Medulla oblongata (tissue), 1 donor: ENCODE results near the gene GJD2.

Experiments
- DNase-seq: peaks from one replicate; pipeline ENCODE4 v3.0.0-alpha.2; 2015; ENCODE audit errors: extremely low spot score

Gene GJD2

DNA sequence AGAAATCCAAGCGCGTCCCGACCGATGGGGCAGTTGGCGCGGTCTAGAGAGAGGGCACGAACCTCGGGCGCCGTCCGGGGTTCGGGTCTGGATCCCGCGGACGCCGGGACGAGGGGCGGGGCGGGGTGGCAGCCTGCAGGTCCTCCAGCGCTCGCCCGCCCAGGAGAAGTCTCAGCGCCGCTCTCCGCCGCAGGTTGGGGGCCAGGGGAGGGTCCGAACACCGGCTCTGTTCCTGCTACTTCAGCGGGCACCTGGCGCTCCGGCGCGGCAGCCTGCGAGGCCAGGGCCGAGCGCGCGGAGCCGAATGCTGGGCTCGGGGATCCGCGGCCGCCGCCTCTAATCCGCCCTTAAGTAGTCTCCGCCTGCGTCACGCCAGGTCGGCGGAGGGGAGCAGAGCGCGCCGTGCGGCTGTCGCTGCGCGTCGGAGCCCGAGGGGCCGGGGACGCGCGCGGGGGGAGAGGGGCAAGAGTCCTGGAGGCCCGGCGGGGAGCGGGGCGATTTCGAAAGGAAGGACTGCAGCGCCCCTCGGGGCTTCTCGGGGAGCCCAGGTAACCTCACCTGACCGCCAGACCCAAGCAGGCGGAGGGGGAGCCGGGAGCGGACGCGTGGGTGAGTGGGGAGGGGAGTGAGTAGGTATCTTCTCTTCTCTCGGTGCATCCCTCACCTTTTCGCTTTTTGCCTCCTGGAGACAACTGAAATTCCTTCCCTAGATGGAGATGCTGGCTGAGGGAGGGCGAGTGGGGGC, at the start of gene GJD2:
Gene GJD2 (minus strand): TSS at position 325 of the 745 bp plus-strand sequence. CDS start 510 bp downstream, outside the sequence.
- no peak for DNase-seq

DNA sequence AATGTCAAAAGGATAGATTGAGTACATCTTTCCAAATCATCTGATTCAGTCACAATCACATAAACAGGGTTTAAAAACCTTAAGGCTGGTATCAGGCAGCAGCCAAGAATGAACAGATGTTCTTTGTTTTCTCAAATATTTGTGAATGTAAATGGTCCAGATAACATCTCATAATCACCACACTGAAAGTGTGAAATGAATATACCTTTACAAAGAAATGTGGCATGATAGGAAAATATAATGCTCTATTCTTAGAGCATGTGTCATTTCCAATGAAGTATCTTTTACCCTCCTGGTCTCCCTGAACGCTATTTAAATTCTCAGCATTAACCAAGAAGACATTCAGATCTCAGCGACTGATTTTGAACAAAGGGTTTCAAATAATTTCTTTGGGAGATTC, 49.3 kb upstream of the GJD2 start:
- DNase-seq, result no peak

DNA sequence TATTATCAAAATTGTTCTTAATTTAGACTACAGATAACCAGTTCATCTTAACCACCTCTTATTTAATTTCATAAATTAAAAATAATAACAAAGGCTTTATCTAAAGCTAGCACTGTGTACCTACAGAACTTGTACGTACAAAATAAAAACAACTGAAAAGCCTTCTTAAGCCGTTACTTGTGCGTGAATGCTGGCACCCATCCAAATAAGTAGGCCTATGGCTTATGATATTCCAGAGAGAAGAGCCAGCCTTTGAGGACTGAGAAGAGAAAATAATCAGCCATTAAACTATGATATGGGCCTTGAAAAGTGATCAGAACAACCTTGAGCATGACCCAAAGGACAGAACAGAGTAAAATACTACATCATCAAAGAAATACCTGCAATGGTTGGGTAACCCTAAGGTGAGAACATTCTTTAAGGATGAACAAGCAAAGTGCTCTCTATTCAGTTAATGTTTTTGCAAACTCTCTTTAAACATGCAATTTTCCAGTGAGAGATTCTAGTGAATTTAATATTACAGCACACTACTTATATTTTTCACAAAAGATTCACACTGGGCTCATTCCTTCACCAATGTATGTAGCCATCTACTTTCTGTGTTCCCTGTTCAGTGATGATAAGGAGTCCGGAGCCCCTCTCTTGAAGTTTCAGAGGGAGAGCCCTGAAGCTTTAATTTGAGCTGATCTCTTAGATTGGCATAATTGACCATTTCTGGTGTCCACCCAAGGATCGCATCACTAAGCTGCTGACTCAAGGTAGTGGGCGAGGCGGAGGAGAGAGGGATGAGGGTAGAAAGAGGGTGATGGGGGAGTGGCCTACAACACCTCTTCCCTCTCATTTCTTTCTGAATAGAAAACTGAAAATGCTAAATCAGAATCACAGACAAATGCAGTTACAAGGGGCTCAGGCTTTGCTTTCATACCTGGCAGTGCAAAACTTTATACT, 48.3 kb upstream of the GJD2 start:
- no peak for DNase-seq

DNA sequence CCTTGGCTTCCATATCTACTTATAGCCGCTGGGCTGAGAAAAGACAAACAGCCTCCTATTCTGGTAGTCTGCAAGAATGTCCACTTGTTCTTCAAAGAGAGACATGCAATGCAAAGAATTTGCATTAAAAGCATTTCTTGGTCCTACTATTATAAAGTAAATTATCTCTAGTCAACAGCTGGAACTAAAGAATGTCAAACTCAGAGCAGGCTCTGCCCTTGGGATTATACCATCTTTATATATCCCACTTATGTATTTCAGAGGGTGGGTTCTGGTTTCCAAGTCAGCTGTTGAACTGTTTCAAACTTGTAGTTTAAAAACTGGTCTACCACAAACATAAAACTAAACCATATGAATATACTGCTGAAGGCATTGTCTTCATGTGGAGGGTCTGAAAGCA, 47.6 kb upstream of the GJD2 start:
- no peak for DNase-seq

DNA sequence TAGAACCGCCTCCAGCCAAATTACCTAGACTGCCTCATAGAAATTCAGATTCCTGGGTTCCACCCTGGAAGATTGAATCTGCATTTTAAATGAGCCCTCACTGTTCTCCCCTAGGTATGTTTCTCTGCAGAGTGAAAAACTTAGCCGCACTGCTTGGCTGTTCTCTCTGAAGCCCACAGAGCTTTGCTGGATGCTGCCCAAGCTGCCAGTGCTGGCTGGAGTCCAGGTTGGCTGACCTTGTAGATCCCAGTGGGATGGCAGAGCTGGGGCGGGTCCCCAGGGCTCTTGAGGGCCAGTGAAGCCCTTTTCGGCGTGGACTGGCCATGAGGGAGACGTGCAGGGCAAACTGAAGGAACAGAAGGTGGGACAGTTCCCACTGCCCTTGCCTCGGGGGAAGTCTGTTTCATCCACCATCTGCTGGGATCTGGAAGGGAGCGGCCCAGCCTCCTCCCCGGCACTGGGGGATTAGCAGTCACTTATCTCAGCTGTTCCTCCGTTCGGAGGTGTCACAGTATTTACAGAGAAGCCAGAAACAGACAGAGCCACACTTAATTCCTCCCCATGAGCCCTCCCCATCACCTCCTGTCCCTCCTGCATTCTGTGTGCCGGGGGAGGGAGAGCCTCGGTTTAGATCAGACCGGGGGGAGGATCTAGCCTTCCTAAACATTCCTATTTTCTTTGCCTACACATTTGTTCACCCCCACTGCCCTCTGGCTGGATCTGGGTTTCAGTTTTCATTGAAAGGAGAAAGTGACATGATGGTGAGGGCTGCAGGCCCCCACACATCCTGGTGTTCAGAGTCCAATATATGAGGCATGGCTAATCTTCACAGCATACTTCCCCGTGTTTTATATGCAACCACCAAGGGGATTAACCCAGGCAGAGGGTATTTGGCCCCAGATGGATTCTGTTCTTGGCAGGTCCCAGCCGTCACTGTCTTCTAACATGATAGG, 44.6 kb upstream of the GJD2 start:
- no peak for DNase-seq

DNA sequence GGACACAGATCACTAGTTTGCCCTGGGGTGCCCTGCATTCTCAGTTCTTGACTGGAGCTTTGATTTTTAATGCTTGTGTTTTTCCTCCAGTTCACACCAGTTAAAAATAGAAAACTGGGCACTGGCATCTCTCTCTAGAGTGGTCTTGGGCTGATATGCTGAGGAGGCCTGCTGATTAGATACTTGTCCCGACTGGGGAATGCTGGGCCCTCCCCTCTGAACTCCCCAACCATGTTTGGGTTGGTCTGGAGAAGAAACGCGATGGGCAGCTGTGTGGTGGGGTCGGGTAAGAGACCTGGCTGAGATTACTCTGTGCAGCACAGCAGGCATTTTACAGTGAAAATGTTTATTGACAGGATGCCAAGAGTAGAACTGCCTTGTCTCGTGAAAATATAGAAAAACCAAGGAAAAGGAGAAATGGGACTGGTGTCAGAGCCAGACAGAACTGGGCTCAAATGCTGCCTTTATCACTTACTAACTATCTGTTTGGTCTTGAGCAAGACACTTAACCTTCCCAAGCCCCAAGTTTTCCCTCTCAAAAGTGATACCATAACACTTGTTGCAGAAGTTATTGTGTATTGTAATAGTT, 42.1 kb upstream of the GJD2 start:
- no peak for DNase-seq

DNA sequence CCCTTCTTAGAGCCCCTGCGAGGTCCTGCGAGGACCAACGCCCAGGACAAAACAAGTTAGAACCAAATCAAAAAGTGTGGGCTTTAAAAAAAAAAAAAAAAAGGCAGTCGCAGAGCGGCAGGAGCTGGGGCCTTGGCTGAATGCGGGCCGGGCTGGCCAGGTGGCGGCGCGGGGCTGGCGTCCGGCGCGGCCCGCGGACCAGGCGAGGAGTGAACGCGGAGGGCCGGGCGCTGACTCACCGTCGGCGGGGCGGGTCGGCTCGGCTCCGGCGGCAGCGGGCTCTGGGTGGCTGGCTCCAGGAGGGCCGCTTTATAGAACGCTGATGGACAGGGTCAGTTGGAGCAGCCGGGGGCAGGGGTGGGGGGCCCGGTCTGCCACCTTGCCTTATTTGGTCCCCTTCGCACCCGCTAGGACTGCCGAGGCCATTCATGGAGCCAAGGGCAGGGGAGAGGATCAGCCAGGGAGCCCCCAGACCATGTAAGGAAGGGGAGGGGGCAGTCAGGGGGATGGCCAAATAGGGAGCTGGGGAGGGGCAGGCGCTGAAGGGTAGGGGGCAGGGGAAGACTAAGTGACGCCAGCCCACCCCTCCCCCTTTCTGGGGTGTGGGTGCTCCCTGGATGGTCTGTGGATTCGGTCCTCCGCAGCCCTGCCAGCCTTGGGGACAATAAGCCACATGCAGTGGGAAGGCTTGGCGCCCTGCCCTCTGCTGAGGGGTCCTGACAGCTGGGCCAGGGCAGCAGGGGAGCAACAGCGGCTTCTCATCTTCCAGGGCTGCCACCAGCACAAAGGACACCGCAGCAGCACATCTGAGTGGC, 40.7 kb upstream of the GJD2 start, which contains the start of gene ACTC1:
Gene ACTC1 (minus strand): TSS at position 283 of the 815 bp plus-strand sequence. CDS start 741 bp downstream, outside the sequence.
- no peak for DNase-seq

DNA sequence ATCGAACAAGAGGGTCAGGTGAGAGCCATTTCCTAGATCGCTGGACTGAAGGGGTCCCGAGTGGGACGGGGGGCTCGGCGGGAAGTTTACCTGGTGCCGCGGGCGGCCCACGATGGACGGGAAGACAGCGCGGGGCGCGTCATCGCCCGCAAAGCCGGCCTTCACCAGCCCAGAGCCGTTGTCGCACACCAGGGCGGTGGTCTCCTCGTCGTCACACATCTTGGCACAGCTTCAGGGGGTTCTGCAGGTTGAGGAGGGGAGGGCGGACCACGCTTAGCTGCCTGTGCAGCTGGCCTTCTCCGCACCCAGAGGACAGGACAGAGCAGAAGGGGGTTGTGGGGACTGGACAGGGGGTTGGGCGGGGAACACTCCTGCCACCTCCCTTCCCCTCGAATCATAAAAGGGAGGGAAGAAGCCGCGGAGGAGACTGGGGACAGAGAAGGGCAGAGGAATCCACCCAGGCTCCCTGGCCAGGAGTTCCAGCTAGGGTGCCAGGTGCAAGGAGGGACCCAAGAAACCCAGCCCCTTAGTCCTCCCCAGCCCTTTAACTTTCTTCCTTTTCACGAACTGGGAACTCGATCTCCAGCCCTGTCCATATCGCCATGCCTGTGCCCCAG, 39.9 kb upstream of the GJD2 start:
- no peak for DNase-seq

DNA sequence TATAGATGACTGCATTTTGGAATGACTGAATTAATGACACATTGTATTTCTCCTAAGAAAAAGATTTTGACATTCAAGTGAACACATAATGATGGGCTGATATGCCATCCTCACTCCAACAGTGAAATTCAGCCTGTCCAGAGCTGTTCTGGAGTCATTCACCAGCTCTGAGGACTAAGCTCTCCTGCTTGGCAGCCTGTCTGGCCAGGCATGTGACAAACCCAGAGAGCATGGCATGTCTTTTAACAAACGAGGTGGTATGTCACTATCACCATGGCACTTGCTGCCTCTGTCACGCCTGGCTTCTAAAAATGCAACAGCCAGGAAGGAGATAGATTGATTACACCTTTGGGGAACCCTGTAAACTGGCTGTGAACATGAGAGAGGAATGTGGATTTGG, 39.1 kb upstream of the GJD2 start:
- DNase-seq, result no peak

DNA sequence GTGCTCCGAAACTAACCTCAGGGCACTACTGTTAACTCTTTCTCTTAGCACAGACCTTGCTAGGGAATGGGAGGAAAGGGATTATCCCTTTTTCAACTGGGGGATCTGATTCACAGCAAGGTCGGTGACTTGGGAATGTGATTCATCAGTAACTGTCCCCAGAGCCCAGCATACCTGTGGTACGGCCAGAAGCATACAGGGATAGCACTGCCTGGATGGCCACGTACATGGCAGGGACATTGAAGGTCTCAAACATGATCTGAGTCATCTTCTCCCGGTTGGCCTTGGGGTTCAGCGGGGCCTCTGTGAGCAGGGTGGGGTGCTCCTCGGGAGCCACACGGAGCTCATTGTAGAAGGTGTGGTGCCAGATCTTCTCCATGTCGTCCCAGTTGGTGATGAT, 38.3 kb upstream of the GJD2 start:
- no peak for DNase-seq

DNA sequence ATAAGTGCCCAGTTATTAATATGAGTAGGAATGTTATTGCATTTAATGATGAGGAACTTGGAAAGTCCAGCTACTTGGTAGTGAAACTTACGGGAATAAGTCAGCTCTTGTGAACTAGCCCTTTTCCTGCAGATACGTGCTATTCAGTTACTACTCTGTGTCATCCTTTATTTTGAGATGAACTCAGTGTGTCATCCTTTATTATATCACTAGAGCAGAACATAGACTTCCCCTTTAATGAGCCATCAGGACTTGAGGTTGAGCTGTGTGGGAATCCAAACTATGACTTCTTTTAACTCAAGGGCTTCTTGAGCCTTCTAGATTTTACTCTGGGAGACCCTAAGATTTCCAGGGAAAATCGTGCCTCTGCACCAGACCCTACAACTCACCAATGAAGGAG, 36.9 kb upstream of the GJD2 start:
- no peak for DNase-seq

DNA sequence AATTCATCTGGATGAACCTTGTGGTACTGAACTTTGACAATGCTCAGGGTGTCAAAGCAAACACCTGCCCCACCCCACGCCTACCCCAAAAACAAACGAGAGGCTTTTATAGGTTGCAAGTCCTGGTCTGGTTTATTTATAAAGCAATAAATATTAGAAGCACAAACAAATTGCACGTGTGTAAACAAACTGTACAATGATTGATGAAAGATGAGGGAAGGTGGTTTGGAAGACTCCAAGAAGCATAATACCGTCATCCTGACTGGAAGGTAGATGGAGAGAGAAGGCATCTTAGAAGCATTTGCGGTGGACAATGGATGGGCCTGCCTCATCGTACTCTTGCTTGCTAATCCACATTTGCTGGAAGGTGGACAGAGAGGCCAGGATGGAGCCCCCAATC, 35.3 kb upstream of the GJD2 start:
- no peak for DNase-seq

DNA sequence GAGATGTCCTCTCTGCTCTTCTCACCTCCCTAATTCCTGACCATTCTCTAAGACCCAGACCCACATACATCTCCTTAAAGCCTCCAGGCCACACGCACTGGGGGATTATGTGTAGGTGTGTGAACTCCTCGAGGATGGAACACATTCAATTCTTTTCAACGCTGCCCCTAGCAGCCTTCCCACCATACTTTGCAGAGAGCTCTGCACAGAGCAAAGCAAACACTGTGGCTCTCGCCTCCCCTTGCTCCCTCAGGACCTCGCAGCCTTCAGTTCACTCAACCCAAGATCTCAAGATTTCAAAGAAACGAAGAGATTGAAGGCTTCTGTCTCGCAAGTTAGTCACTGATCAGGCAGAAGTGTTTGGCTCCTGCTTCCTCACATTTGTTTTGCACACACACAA, 34.5 kb upstream of the GJD2 start:
- no peak for DNase-seq

DNA sequence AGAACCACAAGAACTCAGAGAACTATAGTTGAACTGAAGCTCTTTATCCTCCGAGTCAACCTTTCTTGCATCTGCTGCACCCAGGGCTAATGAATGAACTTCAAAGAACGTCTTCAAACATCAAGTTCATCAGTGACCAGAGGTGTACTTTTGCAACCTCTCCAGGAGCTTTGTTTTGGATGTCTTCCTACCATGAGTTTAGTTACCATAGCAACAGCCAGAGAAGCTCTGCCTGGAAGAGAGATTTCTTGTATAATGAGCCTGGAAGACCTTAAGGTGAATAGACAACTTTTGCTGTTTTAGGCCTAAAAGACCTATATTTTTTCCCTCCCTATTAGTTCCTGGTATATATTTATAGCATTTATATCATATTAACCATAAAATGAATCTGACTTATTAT, 31.4 kb upstream of the GJD2 start:
- DNase-seq, result no peak

DNA sequence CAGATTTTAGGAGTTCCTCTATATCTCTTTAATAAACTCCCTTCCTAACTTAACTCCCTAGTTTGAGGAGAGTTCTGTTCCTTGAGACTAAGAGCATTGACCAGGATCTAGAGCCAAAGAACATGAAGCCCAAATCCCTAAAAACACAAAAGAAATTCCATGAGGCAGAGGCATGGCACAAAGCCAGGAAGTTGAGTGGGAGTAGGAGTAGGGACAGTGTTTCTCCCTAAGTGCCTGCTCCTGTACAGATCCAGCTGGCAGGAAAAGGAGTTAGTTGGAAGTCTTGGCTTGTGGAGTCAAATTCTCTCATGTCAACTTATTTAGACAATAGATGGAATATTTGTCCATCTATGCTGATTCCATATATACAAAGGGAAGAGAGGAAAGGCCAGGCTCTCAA, 29.2 kb upstream of the GJD2 start:
- DNase-seq, result no peak

DNA sequence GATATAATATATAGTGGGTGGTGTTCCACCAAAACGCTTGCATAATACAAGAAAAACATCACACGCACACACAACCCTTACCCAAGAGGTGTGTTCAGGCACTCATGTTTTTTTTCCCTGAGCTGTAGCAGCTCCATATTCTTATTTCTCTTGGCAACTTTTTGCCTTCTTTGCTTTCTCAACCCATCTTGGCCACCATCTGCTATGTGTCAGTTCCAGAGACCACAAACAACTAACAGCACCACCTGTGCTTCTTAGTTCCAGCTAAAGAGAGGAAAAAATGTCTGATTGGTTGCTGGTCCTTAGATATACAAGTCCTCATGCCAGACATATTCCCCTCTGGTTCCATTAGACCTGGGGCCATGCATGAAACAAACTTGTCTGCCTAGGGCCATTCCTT, 28.6 kb upstream of the GJD2 start:
- no peak for DNase-seq

DNA sequence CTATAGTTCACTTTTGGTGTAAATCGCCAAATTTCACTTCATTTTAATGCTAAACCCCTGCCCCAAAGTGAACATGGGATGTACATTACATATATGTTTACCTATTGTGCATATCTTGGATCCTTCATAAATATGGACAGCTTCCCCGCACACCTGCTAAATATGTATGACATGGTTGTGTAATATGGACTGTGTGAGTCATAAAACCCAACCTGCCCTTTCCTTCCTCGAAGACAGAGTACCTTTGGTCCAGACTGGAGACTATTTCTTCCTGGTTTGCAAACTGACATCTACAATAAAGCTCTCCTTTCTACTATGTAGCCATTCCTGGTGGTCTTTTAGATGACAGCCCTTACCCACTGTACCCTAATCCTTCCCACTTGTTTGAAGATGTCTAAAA, 28.1 kb upstream of the GJD2 start:
- DNase-seq, result no peak

DNA sequence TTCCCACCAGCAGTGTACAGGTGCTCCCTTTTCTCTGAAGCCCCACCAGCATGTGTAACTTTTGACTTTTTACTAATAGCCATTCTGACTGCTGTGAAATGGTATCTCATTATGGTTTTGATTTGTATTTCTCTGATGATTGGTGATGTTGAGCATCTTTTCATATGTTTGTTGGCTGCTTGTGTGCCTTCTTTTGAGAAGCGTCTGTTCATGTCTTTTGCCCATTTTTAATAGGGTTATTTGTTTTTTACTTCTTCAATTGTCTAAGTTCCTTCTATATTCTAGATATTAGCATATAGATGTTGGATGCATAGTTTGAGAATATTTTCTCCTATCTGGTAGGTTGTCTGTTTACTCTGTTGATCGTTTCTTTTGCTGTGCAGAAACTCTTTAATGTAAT, 25.9 kb upstream of the GJD2 start:
- no peak for DNase-seq

DNA sequence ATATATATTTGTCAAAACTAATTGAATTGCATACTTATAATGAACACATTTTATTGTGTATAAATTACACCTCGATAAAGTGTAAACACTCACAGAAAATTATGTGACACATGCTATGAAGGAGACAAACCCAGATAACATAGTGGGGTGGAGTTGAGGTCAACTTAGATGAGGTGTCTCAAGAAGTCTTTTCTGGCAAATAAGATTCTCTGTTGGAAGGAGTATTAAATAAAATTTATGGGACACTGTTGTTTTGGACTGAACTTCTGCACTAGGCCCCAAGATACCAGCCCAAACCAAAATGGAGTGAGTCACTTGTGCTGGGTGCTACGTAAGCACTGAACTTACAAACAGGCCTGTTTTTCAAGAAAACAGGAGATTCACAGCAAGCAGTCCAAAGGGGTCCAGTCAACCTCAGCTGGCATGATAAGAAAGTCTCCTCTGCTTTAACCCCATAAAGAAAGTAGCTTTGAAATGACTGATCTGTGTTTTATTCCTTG, 21.9 kb upstream of the GJD2 start:
- no peak for DNase-seq

DNA sequence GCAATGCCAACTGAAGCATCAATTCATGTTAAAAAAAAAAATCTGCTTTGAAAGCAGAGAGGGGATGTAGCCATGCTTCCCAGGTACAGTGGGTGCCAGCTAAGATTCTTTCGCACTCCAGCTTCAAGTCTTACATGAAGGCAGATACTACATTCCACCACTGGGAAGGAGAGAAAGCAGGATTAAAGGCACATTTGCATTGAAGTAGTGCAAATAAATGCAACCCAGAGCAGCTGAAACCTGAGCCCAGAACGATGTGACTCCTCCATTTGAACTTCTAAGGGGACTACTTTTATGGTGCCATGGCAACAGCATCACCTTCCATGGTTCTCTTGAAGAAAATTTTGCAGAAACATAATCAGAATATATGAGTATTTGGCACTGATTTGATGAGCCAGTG, 19.1 kb upstream of the GJD2 start:
- DNase-seq, result no peak
